Activated CD4-positive, alpha-beta T cell treated with anti-CD3 and anti-CD28 coated beads, Interleukin-2, amount 50 U/mL, for 24 hours (primary cell): ENCODE measurements around the gene ITIH2.
"Not testable (repeated sequence)": the region's sequence is repeated elsewhere in the genome, so short reads cannot be mapped to it uniquely, and the experiment has no call there.

Experiments used
- DNase-seq, 2 donors: peaks; one replicate each; pipeline ENCODE4 v3.0.0-alpha.2; 2020; ENCODE audit warnings: low read depth in 1 of 2, low spot score in 1 of 2

ITIH2 gene

GRCh38 chr10:7703140-7703539 lies at the start of gene ITIH2:
TSS of gene ITIH2 (plus strand) at chr10:7703316. CDS start at chr10:7703435, 119 bp downstream.
- DNase-seq, result no peak

GRCh38 chr10:7657079-7657478 lies 46.0 kb upstream of the ITIH2 start:
- not testable (repeated sequence) for DNase-seq

GRCh38 chr10:7657552-7657951 lies 45.6 kb upstream of the ITIH2 start:
- DNase-seq, result no peak

DNA sequence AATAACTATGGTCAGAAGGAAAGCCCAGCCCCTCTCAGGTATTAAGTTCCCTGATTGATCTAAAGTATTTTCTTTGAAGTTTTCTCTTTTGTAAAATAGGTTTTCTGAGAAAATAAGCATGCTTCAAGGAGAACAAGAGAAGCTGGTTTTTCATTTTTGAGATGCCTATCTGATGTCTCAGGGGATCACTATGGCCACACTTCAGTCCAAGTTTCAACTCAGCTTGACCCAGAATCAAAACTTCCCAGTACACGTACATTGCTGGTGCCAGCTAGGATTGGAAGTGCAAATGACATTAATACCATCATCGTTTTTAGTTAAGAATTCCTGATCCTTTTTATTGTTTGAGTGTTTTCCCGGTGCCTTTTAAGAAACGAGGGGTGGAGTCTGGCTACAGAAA lies 43.6 kb upstream of the ITIH2 start:
- no peak for DNase-seq

DNA sequence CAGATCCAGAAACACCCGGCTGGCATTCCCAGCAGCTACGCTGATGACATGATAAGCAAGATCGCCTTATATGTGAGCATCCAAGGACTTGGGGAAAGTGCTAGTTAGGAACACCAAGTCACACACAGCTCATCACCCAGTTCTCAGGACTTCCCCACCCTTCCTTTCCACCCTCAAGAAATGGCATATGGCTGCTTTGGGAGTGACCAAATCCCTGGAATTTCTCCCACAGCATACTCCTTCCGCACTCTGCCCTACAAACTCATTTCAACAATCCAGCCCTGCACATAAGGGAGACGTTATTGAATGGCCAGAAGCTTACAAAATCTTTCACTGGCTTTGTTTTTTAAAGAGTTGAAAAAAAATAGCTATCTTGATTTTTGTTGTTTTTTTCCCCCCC lies 40.6 kb upstream of the ITIH2 start:
- DNase-seq, result no peak

- DNase-seq, result no peak
Measured at GRCh38 chr10:7664707-7665106, 38.4 kb upstream of the ITIH2 start.

DNA sequence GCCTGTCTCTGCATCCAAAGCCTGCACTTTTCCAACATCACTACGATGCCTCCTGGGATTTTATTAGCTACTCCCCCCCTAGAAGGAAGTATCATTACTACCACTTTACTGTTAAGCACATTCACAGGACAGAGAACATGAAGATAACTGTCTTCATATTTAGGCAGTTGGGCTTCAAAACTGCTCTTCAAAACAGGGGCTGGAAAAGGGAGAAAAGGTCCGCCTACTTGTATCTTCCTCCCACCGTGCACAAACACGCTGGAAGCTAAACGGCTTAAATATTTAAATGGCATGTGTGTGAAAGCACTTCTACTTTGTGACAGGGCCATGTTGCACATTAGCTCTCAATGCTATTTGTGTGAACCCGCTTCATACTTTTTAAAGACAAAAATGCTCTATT lies 37.3 kb upstream of the ITIH2 start:
- no peak for DNase-seq

- DNase-seq, result no peak
Measured at GRCh38 chr10:7666253-7667023, 36.7 kb upstream of the ITIH2 start, which contains the start of gene ITIH5. TSS of gene ITIH5 (minus strand) at chr10:7666966. CDS start at chr10:7666892, 74 bp downstream.

- no peak for DNase-seq
Measured at GRCh38 chr10:7667262-7668141, 35.6 kb upstream of the ITIH2 start.

DNA sequence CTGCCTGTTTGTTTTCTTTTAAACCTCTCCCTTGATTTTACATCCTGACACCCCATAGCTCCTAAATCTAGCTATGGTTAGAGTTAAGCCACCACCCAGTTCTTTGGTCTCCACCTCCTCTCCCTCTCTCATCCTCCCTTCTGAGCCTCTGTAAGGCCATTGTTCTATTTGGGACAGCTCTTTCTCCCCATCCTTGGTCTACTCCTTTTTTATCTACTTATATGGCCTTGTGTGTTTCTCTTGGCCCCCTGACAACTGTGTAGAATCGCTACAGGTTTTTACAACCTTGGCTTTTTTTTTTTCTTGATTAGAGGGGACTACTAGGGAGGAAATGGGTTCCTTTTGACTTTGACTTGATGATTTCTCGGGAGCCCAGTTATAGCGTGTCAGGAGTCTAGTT lies 33.0 kb upstream of the ITIH2 start:
- no peak for DNase-seq

GRCh38 chr10:7672341-7673134 lies 30.6 kb upstream of the ITIH2 start:
- DNase-seq, result no peak

DNA sequence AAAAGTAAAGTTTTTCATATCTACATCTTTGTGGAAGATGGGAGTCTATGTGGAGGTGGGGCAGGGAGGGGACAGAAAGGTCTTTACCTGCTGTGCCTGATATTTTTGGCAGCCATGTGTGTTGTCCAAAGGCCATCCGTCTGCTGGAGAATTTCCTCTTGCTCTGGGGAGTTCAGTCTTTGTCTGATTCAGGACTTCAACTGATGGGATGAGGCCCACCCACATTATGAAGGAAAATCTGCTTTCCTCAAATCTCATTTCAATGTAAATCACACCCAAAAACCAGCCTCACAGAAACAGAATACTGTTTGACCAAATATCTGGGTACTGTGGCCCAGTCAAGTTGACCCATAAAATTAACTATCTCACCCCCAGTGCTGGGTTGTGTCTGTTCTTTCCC lies 23.9 kb upstream of the ITIH2 start:
- no peak for DNase-seq

DNA sequence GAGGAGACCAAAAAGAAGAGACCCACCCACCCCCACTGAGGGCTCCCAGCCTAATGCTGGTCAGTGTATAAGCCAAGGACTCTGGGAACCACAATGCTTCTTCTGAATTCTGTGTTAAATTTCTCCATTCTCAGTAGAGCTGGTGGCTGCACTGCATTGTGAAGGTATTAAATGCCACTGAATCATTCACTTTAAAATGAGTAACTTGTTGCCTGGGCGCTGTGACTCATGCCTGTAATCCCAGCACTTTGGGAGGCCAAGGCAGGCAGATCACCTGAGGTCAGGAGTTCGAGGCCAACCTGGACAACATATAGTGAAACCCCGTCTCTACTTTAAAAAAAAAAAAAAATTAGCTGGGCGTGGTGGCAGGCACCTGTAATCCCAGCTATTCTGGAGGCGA lies 23.0 kb upstream of the ITIH2 start:
- DNase-seq, result not testable (repeated sequence)

GRCh38 chr10:7686351-7687171 lies 16.6 kb upstream of the ITIH2 start:
- DNase-seq, result no peak

DNA sequence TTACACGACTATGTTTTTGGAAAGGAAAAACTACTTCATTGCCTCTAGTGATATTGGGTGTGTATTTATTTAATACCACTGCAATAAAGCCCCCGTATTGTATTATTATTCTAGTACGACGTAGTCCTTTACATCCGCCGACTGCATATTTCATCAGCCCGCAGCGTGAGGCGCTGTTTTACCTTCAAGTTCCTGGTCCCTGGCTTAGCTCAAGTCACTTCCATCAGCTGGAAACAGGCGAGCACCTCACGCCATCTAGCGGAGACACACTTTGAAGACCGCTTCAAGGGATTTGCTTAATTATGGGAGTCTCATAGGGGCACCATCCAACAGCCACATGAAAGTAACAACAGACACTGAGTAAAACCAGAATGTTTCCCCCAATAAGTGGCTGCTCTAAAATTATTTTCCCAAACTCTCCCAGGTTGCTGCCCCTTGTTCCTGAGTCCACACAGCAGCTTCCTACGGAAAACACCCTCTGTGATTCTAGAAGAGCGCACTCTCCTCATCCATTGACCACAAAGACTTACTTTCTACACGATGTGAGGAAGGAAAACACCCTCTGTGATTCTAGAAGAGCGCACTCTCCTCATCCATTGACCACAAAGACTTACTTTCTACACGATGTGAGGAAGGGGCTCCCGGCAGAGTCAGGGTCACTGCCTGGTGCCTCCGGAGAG lies 15.7 kb upstream of the ITIH2 start:
- DNase-seq, result peak; percentile 46 to 78

- no peak for DNase-seq
Measured at GRCh38 chr10:7689591-7689990, 13.5 kb upstream of the ITIH2 start.

- DNase-seq, result not testable (repeated sequence)
Measured at GRCh38 chr10:7690885-7691597, 12.1 kb upstream of the ITIH2 start.

- not testable (repeated sequence) for DNase-seq
Measured at GRCh38 chr10:7692368-7692767, 10.7 kb upstream of the ITIH2 start.

DNA sequence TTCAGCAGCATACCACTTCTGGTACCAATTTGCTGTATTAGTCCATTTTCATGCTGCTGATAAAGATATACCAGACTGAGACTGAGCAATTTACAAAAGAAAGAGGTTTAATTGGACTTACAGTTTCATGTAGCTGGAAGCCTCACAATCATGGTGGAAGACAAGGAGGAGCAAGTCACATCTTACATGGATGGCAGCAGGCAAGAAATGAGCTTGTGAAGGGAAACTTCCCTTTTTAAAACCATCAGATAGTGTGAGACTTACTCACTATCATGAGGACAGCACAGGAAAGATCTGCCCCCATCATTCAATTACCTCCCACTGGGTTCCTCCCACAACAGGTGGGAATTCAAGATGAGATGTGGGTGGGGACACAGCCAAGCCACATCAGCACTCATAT lies 9.9 kb upstream of the ITIH2 start:
- not testable (repeated sequence) for DNase-seq
